ENCODE data around the gene GRIA1.

- TF ChIP-seq CTCF (IDR thresholded peaks at IDR 0.05) (no peak), EZH2phosphoT487 (IDR thresholded peaks at IDR 0.05) (no peak)
Measured at GRCh38 chr5:153678617-153679329, 188.3 kb downstream of the GRIA1 start.

Data from neural progenitor cell (in vitro differentiated cells).